Neural cell (in vitro differentiated cells): ENCODE results near the gene POU2F2. TPM values are rescaled to one million over a fixed set of nuclear protein-coding genes. Genes with fewer than 3 reads are reported as not detected.

Experiments
- H2AFZ ChIP-seq: fragments of 200-600, 300-800 bp; sonication (generic), shearing (Covaris generic); 2 replicates; pipeline ENCODE4 v1.6.0; 2014; ENCODE audit warnings: low read depth, mild to moderate bottlenecking, antibody characterized with exemption, low read length, moderate library complexity
- H3F3A ChIP-seq: fragments of 200-600 bp; shearing (Covaris generic); 2 replicates; pipeline ENCODE4 v1.6.1; 2016; ENCODE audit warnings: mild to moderate bottlenecking, moderate library complexity, mixed read lengths, antibody characterized with exemption, low read length; ENCODE audit not compliant: insufficient read depth, poor library complexity, severe bottlenecking
- H3K27ac ChIP-seq: fragments of 200-600, 300-800 bp; sonication (generic), shearing (Covaris generic); 2 replicates; pipeline ENCODE4 v1.5.1; 2014; ENCODE audit warnings: mild to moderate bottlenecking, low read length, moderate library complexity
- H3K27me3 ChIP-seq: fragments of 300-800, 200-600 bp; sonication (generic), shearing (Covaris generic); 2 replicates; pipeline ENCODE4 v1.6.0; 2014; ENCODE audit warnings: mild to moderate bottlenecking, low read depth, low read length, moderate library complexity; ENCODE audit not compliant: insufficient read depth
- H3K36me3 ChIP-seq: fragments of 300-800, 200-600 bp; sonication (generic), shearing (Covaris generic); 2 replicates; pipeline ENCODE4 v1.5.1; 2014; ENCODE audit warnings: mild to moderate bottlenecking, antibody characterized with exemption, low read length, moderate library complexity; ENCODE audit not compliant: insufficient read depth
- H3K4me2 ChIP-seq: fragments of 300-800, 200-600 bp; sonication (generic), shearing (Covaris generic); 2 replicates; pipeline ENCODE4 v1.6.0; 2014; ENCODE audit warnings: mild to moderate bottlenecking, low read length
- H3K4me3 ChIP-seq: fragments of 300-800, 200-600 bp; sonication (generic), shearing (Covaris generic); 2 replicates; pipeline ENCODE4 v1.5.1; 2014; ENCODE audit warnings: mild to moderate bottlenecking, low read length, moderate library complexity
- H3K79me2 ChIP-seq: fragments of 200-600 bp; shearing (Covaris generic); replicated peaks from 2 replicates; pipeline ENCODE4 v1.6.0; 2014; ENCODE audit warnings: mild to moderate bottlenecking, low read length, moderate library complexity; ENCODE audit not compliant: insufficient read depth
- H3K9ac ChIP-seq: fragments of 300-800, 200-600 bp; sonication (generic), shearing (Covaris generic); 2 replicates; pipeline ENCODE4 v1.6.1; 2016; ENCODE audit warnings: mild to moderate bottlenecking, low read length, mixed read lengths
- H3K9me2 ChIP-seq: fragments of 200-600 bp; shearing (Covaris generic); 2 replicates; pipeline ENCODE4 v1.6.1; 2016; ENCODE audit warnings: mild to moderate bottlenecking, low read length, mixed read lengths; ENCODE audit not compliant: insufficient read depth
- H3K9me3 ChIP-seq: fragments of 200-600, 300-800 bp; sonication (generic), shearing (Covaris generic); 2 replicates; pipeline ENCODE4 v1.6.1; 2016; ENCODE audit warnings: mild to moderate bottlenecking, mixed run types, low read length, moderate library complexity, mixed read lengths
- H4K20me1 ChIP-seq: fragments of 200-600 bp; shearing (Covaris generic); 2 replicates; pipeline ENCODE4 v1.6.1; 2016; ENCODE audit warnings: mild to moderate bottlenecking, mixed run types; ENCODE audit not compliant: insufficient read depth
- CTCF ChIP-seq: fragments of 450-650 bp; IDR thresholded peaks from 2 replicates; pipeline ENCODE4 v1.5.1; 2014; ENCODE audit warnings: antibody characterized with exemption, mild to moderate bottlenecking, moderate library complexity; ENCODE audit not compliant: poor library complexity, severe bottlenecking
- EP300 ChIP-seq: fragments of 450-650 bp; conservative IDR thresholded peaks from 2 replicates; pipeline ENCODE4 v1.6.1; 2014; ENCODE audit warnings: antibody characterized with exemption, mild to moderate bottlenecking, moderate library complexity; ENCODE audit not compliant: poor library complexity, severe bottlenecking
- EZH2 ChIP-seq: fragments of 200-600, 300-800 bp; shearing (Covaris generic), sonication (generic); IDR thresholded peaks from 2 replicates; pipeline ENCODE4 v1.6.1; 2014; ENCODE audit warnings: antibody characterized with exemption, low read length, borderline replicate concordance, mild to moderate bottlenecking; ENCODE audit not compliant: insufficient read depth, poor library complexity, severe bottlenecking
- MXI1 ChIP-seq: fragments of 450-650 bp; conservative IDR thresholded peaks from 2 replicates; pipeline ENCODE4 v1.6.1; 2014; ENCODE audit warnings: antibody characterized with exemption, mild to moderate bottlenecking; ENCODE audit not compliant: poor library complexity, severe bottlenecking
- POLR2AphosphoS5 ChIP-seq: IDR thresholded peaks from 2 replicates; pipeline ENCODE4 v1.6.1; 2012
- RAD21 ChIP-seq: fragments of 450-650 bp; conservative IDR thresholded peaks from 2 replicates; pipeline ENCODE4 v1.6.1; 2014; ENCODE audit warnings: antibody characterized with exemption, mild to moderate bottlenecking, moderate library complexity
- REST ChIP-seq: IDR thresholded peaks from 2 replicates; pipeline ENCODE4 v1.6.1; 2012; ENCODE audit warnings: borderline replicate concordance
- SMC3 ChIP-seq: fragments of 450-650 bp; conservative IDR thresholded peaks from 2 replicates; pipeline ENCODE4 v1.6.1; 2014; ENCODE audit warnings: antibody characterized with exemption, mild to moderate bottlenecking, moderate library complexity; ENCODE audit not compliant: poor library complexity
- TAF1 ChIP-seq: IDR thresholded peaks from 2 replicates; pipeline ENCODE4 v1.6.1; 2012; ENCODE audit warnings: low read depth
- polyA plus RNA-seq: library from polyadenylated mRNA; depleted of rRNA; stranded (reverse); fragments of >200 nt; gene quantifications from 2 replicates; pipeline ENCODE4 v1.2.3, GENCODE V29; 2014

Gene POU2F2
- polyA plus RNA-seq, 1 donor from 2014 or later: 7.7 TPM

- H3K79me2 ChIP-seq: no peaks in the 10 kb centered on the region
- no peak overlapping the region for H2AFZ ChIP-seq
- no peaks in the 10 kb centered on the region for H4K20me1 ChIP-seq
- H3K9me2 ChIP-seq: no peaks in the 10 kb centered on the region
- no peaks in the 10 kb centered on the region for H3K9me3 ChIP-seq
- no peak overlapping the region for H3K9ac ChIP-seq
- H3K27me3 ChIP-seq: no peaks in the 10 kb centered on the region
- H3K36me3 ChIP-seq: no peaks in the 10 kb centered on the region
- H3F3A ChIP-seq: no peaks in the 10 kb centered on the region
- no peak overlapping the region for H3K27ac ChIP-seq
- H3K4me2 ChIP-seq: no peak overlapping the region
- TF ChIP-seq REST (no peak), RAD21 (no peak), MXI1 (no peak), CTCF (no peak), SMC3 (no peak), POLR2AphosphoS5 (no peak), TAF1 (no peak), EP300 (no peak), EZH2 (no peak)
- H3K4me3 ChIP-seq: no peak overlapping the region
These were observed 6.7 kb downstream of the POU2F2 start for GRCh38 chr19:42125536-42125935.

GRCh38 chr19:42124386-42124901, 7.8 kb downstream of the POU2F2 start:
- Histone ChIP-seq H3K4me3 (no peak overlapping the region), H3K27me3 (no peaks in the 10 kb centered on the region), H3K36me3 (no peaks in the 10 kb centered on the region), H3K9ac (no peak overlapping the region), H3K27ac (no peak overlapping the region), H2AFZ (no peak overlapping the region), H3K9me3 (no peaks in the 10 kb centered on the region), H3F3A (no peaks in the 10 kb centered on the region), H3K4me2 (no peak overlapping the region), H4K20me1 (no peaks in the 10 kb centered on the region), H3K9me2 (no peaks in the 10 kb centered on the region), H3K79me2 (no peaks in the 10 kb centered on the region)
- TF ChIP-seq POLR2AphosphoS5: no peak
- no peak for TF ChIP-seq RAD21
- no peak for TF ChIP-seq EZH2
- no peak for TF ChIP-seq CTCF
- TF ChIP-seq SMC3: no peak
- TF ChIP-seq MXI1: no peak
